Neutrophil (primary cell): ENCODE results near the gene TTC1.

Experiments
- H3K27ac ChIP-seq: fragments of 200-600 bp; sonication (generic); 2 replicates; pipeline ENCODE4 v1.5.1; 2016; ENCODE audit warnings: mild to moderate bottlenecking, moderate library complexity
- H3K27me3 ChIP-seq: fragments of 200-600 bp; sonication (generic); 2 replicates; pipeline ENCODE4 v1.6.0; 2016; ENCODE audit warnings: mild to moderate bottlenecking
- H3K36me3 ChIP-seq: fragments of 200-600 bp; sonication (generic); 2 replicates; pipeline ENCODE4 v1.5.1; 2017
- H3K4me1 ChIP-seq, 2 experiments: fragments of 200-600 bp in 1 of 2; sonication (generic) in 1 of 2; 1 replicate in 1 of 2; 2 replicates in 1 of 2; pipeline versions ENCODE4 v1.5.1 to v1.6.1; 2013 to 2016; ENCODE audit warnings: low read depth in 1 of 2, low read length in 1 of 2, mild to moderate bottlenecking in 1 of 2, moderate library complexity in 1 of 2; ENCODE audit not compliant: control insufficient read depth in 1 of 2, insufficient read depth in 1 of 2
- H3K4me3 ChIP-seq, 2 experiments: fragments of 200-600 bp in 1 of 2; sonication (generic) in 1 of 2; 1 replicate in 1 of 2; 2 replicates in 1 of 2; pipeline ENCODE4 v1.5.1; 2013 to 2016; ENCODE audit warnings: low read depth in 1 of 2, low read length in 1 of 2, mild to moderate bottlenecking in 1 of 2, moderate library complexity in 1 of 2
- H3K9me3 ChIP-seq: fragments of 200-600 bp; sonication (generic); 2 replicates; pipeline ENCODE4 v1.5.1; 2016
- TF ChIP-seq, protein P1 (sequence below): fragments of 200-600 bp; sonication (generic); IDR thresholded peaks from 2 replicates; pipeline ENCODE4 v1.5.1; 2016; ENCODE audit warnings: antibody characterized with exemption

The TTC1 gene

DNA sequence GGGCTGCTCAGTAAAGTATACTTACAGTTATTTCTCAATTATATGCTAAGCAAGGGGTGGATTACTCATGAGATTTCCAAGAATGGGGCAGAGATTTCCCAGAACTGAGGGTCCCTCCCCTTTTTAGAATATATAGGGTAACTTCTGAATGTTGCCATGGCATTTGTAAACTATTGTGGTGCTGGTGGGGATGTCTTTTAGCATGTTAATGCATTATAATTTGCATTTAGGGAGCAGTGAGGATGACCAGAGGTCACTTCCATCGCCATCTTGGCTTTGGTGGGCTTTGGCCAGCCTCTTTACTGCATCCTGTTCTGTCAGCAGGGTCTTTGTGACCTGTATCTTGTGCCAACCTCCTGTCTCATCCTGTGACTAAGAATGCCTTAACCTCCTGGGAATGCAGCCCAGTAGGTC, 35.5 kb downstream of the TTC1 start:
- H3K27me3 ChIP-seq: no peaks in the 10 kb centered on the region
- H3K27ac ChIP-seq: no peak overlapping the region
- H3K4me3 ChIP-seq: no peak overlapping the region
- no peaks in the 10 kb centered on the region for H3K9me3 ChIP-seq
- H3K4me1 ChIP-seq: no peaks in the 10 kb centered on the region
- H3K36me3 ChIP-seq: peaks cover 67% of the 10 kb centered on the region
- TF ChIP-seq, protein P1, sequence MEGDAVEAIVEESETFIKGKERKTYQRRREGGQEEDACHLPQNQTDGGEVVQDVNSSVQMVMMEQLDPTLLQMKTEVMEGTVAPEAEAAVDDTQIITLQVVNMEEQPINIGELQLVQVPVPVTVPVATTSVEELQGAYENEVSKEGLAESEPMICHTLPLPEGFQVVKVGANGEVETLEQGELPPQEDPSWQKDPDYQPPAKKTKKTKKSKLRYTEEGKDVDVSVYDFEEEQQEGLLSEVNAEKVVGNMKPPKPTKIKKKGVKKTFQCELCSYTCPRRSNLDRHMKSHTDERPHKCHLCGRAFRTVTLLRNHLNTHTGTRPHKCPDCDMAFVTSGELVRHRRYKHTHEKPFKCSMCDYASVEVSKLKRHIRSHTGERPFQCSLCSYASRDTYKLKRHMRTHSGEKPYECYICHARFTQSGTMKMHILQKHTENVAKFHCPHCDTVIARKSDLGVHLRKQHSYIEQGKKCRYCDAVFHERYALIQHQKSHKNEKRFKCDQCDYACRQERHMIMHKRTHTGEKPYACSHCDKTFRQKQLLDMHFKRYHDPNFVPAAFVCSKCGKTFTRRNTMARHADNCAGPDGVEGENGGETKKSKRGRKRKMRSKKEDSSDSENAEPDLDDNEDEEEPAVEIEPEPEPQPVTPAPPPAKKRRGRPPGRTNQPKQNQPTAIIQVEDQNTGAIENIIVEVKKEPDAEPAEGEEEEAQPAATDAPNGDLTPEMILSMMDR: no peak

DNA sequence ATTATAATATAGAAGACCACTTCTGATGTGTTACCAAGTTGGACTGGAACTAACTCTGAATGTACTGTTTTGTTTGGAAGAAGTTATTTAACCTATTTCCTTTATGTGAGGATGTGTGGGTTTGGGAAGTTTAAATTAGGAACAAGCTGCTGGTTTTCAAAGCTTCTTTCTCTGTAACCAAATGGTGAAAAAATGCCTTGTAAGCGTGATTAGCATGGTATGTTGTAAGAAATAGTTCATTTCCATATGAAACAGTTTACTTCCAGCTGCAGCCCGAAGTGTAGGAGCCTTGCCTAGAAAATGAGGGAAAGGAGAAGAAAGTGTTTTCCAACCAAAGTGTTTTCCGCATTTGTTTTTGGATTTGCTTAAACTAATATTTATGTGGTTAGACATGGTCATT, 36.0 kb downstream of the TTC1 start:
- Histone ChIP-seq H3K27ac (no peak overlapping the region), H3K4me1 (no peaks in the 10 kb centered on the region), H3K36me3 (peaks cover 67% of the 10 kb centered on the region), H3K27me3 (no peaks in the 10 kb centered on the region), H3K9me3 (no peaks in the 10 kb centered on the region), H3K4me3 (no peak overlapping the region)
- TF ChIP-seq, protein P1: no peak

DNA sequence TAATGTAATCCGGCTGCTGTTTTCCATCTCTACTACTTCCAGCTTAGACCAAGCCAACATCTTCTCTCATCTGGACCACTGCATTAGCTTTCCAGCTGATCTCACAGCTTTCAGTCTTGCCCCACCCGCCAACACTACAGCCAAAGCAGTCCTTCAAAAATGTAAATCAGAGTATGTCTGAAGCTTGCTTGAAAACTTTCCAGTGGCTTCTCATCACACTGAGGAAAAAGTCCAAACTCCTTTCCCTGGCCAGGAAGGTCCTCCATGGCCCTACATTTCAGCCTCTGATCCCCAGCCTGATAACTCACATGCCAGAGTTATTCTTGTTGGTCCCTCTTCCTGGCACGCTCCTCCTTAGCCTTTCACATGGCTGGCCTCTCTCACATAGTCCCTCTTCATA, 38.5 kb downstream of the TTC1 start:
- Histone ChIP-seq H3K36me3 (peaks cover 69% of the 10 kb centered on the region), H3K4me1 (no peaks in the 10 kb centered on the region), H3K27ac (no peak overlapping the region), H3K27me3 (no peaks in the 10 kb centered on the region), H3K4me3 (no peak overlapping the region), H3K9me3 (no peaks in the 10 kb centered on the region)
- TF ChIP-seq, protein P1: no peak

DNA sequence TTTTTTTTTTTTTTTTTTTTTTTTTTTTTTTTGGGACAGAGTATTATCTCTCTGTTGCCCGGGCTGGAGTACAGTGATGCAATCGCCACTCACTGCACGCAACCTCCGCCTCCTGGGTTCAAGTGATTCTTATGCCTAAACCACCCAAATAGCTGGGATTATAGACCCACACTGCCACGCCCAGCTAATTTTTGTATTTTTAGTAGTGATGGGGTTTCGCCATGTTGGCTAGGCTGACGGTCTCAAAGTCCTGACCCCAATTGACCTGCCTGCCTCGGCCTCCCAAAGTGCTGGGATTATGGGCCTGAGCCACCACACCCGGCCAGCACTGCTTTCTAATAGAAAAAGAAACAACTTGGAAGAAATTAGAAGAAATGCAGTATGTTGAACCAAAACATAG, 39.2 kb downstream of the TTC1 start:
- H3K36me3 ChIP-seq: peaks cover 69% of the 10 kb centered on the region
- TF ChIP-seq, protein P1: no peak
- H3K4me1 ChIP-seq: no peaks in the 10 kb centered on the region
- H3K4me3 ChIP-seq: no peak overlapping the region
- no peaks in the 10 kb centered on the region for H3K9me3 ChIP-seq
- H3K27me3 ChIP-seq: no peaks in the 10 kb centered on the region
- H3K27ac ChIP-seq: no peak overlapping the region

DNA sequence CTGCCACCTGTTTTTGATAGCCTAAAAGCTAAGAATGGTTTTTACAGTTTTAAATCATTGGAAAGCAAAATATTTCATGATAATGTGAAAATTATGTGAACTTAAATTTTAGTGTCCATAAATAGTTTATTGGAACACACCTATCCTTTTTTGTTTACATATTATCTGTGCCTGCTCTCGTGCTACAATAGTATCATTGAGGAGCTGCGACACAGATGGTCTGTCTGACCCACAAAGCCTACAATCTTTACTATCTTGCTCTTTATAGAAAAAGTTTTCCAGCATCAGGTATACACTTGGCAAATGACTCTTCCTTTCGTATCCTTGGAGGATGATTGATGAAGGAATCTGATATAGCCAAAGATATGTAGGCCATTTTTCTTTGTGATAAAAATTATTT, 40.2 kb downstream of the TTC1 start:
- no peaks in the 10 kb centered on the region for H3K4me1 ChIP-seq
- no peak overlapping the region for H3K27ac ChIP-seq
- peaks cover 71% of the 10 kb centered on the region for H3K36me3 ChIP-seq
- no peaks in the 10 kb centered on the region for H3K27me3 ChIP-seq
- TF ChIP-seq, protein P1: no peak
- H3K4me3 ChIP-seq: no peak overlapping the region
- H3K9me3 ChIP-seq: no peaks in the 10 kb centered on the region

DNA sequence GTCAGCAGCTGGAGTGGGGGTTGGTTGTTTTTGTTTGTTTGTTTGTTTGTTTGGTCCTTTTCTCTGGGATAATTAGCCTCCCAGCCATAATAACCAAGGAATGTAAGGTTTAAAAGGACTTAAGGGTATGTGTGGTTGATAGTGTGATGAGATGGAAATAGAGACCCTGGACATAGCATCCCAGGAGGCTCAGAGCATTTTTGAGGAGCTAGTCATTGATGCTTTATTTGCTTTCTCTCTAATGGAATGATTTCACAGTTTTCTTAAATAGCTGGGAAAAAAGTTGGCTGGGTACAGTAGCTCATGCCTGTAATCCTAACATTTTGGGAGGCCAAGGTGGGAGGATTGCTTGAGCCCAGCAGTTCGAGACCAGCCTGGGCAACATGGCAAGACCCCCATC, 45.1 kb downstream of the TTC1 start:
- H3K27ac ChIP-seq: no peak overlapping the region
- H3K9me3 ChIP-seq: no peaks in the 10 kb centered on the region
- no peak overlapping the region for H3K4me3 ChIP-seq
- H3K36me3 ChIP-seq: peaks cover 81% of the 10 kb centered on the region
- no peaks in the 10 kb centered on the region for H3K27me3 ChIP-seq
- no peaks in the 10 kb centered on the region for H3K4me1 ChIP-seq
- TF ChIP-seq, protein P1: no peak
